Cardiac fibroblast (primary cell): Measurements from ENCODE around the gene SLC30A7.

Experiments used
- DNase-seq, 2 donors: peaks; one replicate each; pipeline versions ENCODE4 v3.0.0 to v3.0.0-alpha.2; 2010; ENCODE audit warnings: low read depth in 2 of 2
- H3K4me3 ChIP-seq, 2 donors: replicated peaks in 1 of 2; 1 replicate in 1 of 2; 2 replicates in 1 of 2; pipeline ENCODE4 v1.5.1; 2011; ENCODE audit warnings: low read depth in 2 of 2, low read length in 2 of 2, mild to moderate bottlenecking in 2 of 2, moderate library complexity in 1 of 2
- CTCF ChIP-seq: IDR thresholded peaks from one replicate; pipeline ENCODE4 v1.5.1; 2011; ENCODE audit warnings: low read depth, mild to moderate bottlenecking, low read length, inconsistent platforms

SLC30A7 gene

GRCh38 chr1:100960098-100960497 is 64.2 kb downstream of the SLC30A7 start:
- H3K4me3 ChIP-seq, result no peak overlapping the region
- DNase-seq, result no peak
- TF ChIP-seq CTCF, result no peak

- DNase-seq, result no peak
- no peak overlapping the region for H3K4me3 ChIP-seq
- TF ChIP-seq CTCF, result no peak
Measured at GRCh38 chr1:100968621-100969020, 72.7 kb downstream of the SLC30A7 start.

- no peak for DNase-seq
- H3K4me3 ChIP-seq, result no peak overlapping the region
- TF ChIP-seq CTCF, result no peak
Measured at GRCh38 chr1:100969327-100969726, 73.4 kb downstream of the SLC30A7 start.

- TF ChIP-seq CTCF, result no peak
- no peak overlapping the region for H3K4me3 ChIP-seq
- DNase-seq, result no peak
Measured at GRCh38 chr1:100971021-100971420, 75.1 kb downstream of the SLC30A7 start.

- DNase-seq, result no peak
- TF ChIP-seq CTCF, result no peak
- H3K4me3 ChIP-seq, result no peak overlapping the region
Measured at GRCh38 chr1:100972185-100972584, 76.3 kb downstream of the SLC30A7 start.

GRCh38 chr1:100976936-100977335 is 81.0 kb downstream of the SLC30A7 start:
- DNase-seq, result no peak
- no peak for TF ChIP-seq CTCF
- H3K4me3 ChIP-seq, result no peak overlapping the region

GRCh38 chr1:100979631-100980030 is 83.7 kb downstream of the SLC30A7 start:
- no peak for TF ChIP-seq CTCF
- no peak overlapping the region for H3K4me3 ChIP-seq
- DNase-seq, result no peak
